IPS-NIHi11 (cell line): Measurements from ENCODE around the gene ADCY5.

Source experiments
- DNase-seq: peaks from one replicate; pipeline ENCODE4 v3.0.0; 2012; ENCODE audit warnings: mixed read lengths, low spot score

The ADCY5 gene

GRCh38 chr3:123406598-123406997 is 42.3 kb downstream of the ADCY5 start:
- DNase-seq = no peak

- DNase-seq = no peak
Observed at GRCh38 chr3:123405936-123406510, 42.9 kb downstream of the ADCY5 start.

GRCh38 chr3:123405021-123405420 is 43.9 kb downstream of the ADCY5 start:
- no peak for DNase-seq

- no peak for DNase-seq
Observed at GRCh38 chr3:123404391-123404790, 44.5 kb downstream of the ADCY5 start.

GRCh38 chr3:123401836-123402530 is 46.9 kb downstream of the ADCY5 start:
- DNase-seq = no peak

GRCh38 chr3:123400169-123400568 is 48.7 kb downstream of the ADCY5 start:
- no peak for DNase-seq

GRCh38 chr3:123399653-123400052 is 49.2 kb downstream of the ADCY5 start:
- no peak for DNase-seq

- DNase-seq = no peak
Observed at GRCh38 chr3:123397921-123398785, 50.7 kb downstream of the ADCY5 start.

- DNase-seq = no peak
Observed at GRCh38 chr3:123397050-123397590, 51.8 kb downstream of the ADCY5 start.

GRCh38 chr3:123396171-123397049 is 52.5 kb downstream of the ADCY5 start:
- DNase-seq = no peak

- DNase-seq = no peak
Observed at GRCh38 chr3:123395235-123395634, 53.7 kb downstream of the ADCY5 start.

- no peak for DNase-seq
Observed at GRCh38 chr3:123394391-123395020, 54.4 kb downstream of the ADCY5 start.

- no peak for DNase-seq
Observed at GRCh38 chr3:123392871-123393620, 55.8 kb downstream of the ADCY5 start.

GRCh38 chr3:123392368-123392767 is 56.5 kb downstream of the ADCY5 start:
- no peak for DNase-seq

- no peak for DNase-seq
Observed at GRCh38 chr3:123390865-123391600, 57.9 kb downstream of the ADCY5 start.

GRCh38 chr3:123389628-123389918 is 59.3 kb downstream of the ADCY5 start:
- no peak for DNase-seq

- DNase-seq = no peak
Observed at GRCh38 chr3:123388811-123389627, 59.9 kb downstream of the ADCY5 start.

GRCh38 chr3:123388042-123388441 is 60.8 kb downstream of the ADCY5 start:
- DNase-seq = no peak

GRCh38 chr3:123387532-123387931 is 61.4 kb downstream of the ADCY5 start:
- no peak for DNase-seq
